H4 (cell line): Measurements from ENCODE around the gene APIP. TPM values are rescaled to one million over a fixed set of nuclear protein-coding genes. Genes with fewer than 3 reads are reported as not detected.

Experiments used
- DNase-seq: peaks from one replicate; pipeline ENCODE4 v3.0.0-alpha.2; 2015; ENCODE audit warnings: low spot score
- total RNA-seq: library from RNA; depleted of rRNA; stranded (reverse); fragments of >200 nt; shearing (Covaris generic); gene quantifications from 2 replicates; pipeline ENCODE4 v1.2.3, GENCODE V29; 2014; rRNA removed

Gene APIP
- total RNA-seq, 1 experiment from 2014 or later = 124 TPM

GRCh38 chr11:34840736-34841386, 75.3 kb downstream of the APIP start:
- peak; percentile 64 for DNase-seq

GRCh38 chr11:34839969-34840368, 76.2 kb downstream of the APIP start:
- DNase-seq = no peak

DNA sequence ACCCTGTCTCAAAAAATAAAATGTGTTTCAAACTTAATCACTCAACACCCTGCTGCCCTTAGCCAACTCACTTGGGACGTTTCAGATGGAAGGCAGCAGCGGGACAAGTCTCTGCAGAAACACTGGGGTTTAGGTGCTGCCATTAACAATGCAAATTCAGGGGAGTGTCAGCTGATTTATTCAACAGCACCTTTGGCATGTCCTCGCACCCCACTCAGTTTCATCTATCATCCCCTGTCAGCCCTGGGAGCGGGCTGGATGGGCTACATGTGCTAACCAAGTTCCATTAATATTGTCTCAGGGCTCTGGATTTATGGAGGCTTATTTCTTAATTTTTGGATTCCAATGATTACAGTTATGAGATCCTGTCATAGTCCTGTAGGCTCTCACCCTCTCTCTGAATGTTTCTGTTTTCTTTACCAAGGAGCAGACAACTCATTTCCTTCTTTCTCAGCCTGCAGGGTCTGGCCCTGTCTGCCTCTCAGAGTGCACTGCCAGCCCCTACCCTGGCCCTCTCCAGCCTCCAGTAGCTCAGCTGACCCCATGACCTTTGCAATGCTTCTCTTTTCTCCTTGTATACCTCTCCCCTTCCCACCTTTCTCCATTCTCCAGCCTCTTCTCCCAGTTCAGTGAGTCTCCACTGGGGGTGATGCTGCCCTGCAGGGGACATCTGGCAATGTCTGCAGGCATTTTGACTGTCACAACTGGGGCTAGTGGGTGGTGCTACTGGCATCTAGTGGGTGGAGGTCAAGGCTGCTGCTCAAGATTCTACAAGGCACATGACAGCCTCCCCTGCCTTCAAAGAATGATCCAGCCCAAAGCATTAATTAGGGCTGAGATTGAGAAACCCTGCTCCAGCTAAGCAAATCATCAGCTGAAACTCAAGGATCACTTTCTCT, 79.0 kb downstream of the APIP start:
- DNase-seq = peak; percentile 23

- DNase-seq = no peak
Measured at GRCh38 chr11:34833602-34834001, 82.6 kb downstream of the APIP start.

Other genes with a start within 250 kb of the APIP start
- gene PDHX, start 239 bp upstream of the APIP start, total RNA-seq = 74.8 and 78.9 TPM in 2 replicates
- gene CD44, start 222.8 kb upstream of the APIP start, total RNA-seq = 211 and 238 TPM in 2 replicates